Fibroblast of mammary gland (primary cell): ENCODE measurements around the gene TECTB.

ENCODE experiments used
- DNase-seq: peaks from one replicate; pipeline ENCODE4 v3.0.0-alpha.2; 2010; ENCODE audit warnings: low read depth
- H3K4me3 ChIP-seq: 2 replicates; pipeline ENCODE4 v1.5.1; 2011; ENCODE audit warnings: low read depth, mild to moderate bottlenecking, low read length, moderate library complexity; ENCODE audit not compliant: control insufficient read depth
- TF ChIP-seq, protein P1 (sequence below): conservative IDR thresholded peaks from 2 replicates; pipeline ENCODE4 v1.5.1; 2011; ENCODE audit warnings: low read depth, low read length, inconsistent platforms; ENCODE audit not compliant: control insufficient read depth, insufficient read depth

The TECTB gene

GRCh38 chr10:112345743-112346142 is 62.5 kb downstream of the TECTB start:
- TF ChIP-seq, protein P1, sequence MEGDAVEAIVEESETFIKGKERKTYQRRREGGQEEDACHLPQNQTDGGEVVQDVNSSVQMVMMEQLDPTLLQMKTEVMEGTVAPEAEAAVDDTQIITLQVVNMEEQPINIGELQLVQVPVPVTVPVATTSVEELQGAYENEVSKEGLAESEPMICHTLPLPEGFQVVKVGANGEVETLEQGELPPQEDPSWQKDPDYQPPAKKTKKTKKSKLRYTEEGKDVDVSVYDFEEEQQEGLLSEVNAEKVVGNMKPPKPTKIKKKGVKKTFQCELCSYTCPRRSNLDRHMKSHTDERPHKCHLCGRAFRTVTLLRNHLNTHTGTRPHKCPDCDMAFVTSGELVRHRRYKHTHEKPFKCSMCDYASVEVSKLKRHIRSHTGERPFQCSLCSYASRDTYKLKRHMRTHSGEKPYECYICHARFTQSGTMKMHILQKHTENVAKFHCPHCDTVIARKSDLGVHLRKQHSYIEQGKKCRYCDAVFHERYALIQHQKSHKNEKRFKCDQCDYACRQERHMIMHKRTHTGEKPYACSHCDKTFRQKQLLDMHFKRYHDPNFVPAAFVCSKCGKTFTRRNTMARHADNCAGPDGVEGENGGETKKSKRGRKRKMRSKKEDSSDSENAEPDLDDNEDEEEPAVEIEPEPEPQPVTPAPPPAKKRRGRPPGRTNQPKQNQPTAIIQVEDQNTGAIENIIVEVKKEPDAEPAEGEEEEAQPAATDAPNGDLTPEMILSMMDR, result no peak
- no peak for DNase-seq
- no peak overlapping the region for H3K4me3 ChIP-seq

DNA sequence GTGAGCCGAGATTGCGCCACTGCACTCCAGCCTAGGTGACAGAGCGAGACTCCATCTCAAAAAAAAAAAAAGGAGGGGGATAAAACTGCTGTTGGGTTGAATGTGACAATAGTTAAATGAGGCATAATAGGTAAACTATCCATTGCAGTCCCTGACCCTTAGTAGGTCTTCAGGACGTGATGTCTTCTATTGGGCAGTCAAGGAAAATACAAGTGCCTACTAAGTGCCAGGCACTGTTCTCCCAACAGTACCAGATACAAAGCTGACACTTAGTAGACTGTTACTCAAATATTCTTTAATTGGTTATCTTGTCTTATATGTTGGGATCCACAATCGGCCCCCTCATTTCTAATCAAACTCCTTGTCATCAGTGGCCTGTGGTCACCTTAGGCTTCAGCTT is 63.6 kb downstream of the TECTB start:
- TF ChIP-seq, protein P1, result no peak
- DNase-seq, result no peak
- no peak overlapping the region for H3K4me3 ChIP-seq

GRCh38 chr10:112347709-112348671 is 64.8 kb downstream of the TECTB start:
- no peak for DNase-seq
- TF ChIP-seq, protein P1, result no peak
- H3K4me3 ChIP-seq, result no peak overlapping the region

GRCh38 chr10:112348759-112349158 is 65.6 kb downstream of the TECTB start:
- TF ChIP-seq, protein P1, result no peak
- no peak for DNase-seq
- no peak overlapping the region for H3K4me3 ChIP-seq

DNA sequence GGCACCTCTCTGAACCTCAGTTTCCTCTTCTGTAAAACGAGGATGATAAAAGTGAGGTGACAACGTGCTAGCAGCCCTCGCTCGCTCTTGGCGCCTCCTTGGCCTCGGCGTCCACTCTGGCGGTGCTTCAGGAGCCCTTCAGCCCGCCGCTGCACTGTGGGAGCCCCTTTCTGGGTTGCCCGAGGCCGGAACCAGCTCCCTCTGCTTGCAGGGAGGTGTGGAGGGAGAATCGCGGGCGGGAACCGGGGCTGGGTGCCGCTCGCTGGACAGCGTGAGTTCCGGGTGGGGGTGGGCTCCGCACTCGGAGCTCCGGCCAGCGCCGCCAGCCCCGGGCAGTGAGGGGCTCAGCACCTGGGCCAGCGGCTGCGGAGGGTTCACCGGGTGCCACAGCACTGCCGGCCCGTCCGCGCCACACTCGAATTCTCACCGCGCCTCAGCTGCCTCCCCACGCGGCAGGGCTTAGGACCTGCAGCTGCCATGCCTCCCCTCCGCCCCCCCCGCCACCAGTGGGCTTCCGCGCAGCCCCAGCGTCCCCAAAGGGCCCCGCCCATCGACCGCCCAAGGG is 66.4 kb downstream of the TECTB start:
- TF ChIP-seq, protein P1, result no peak
- H3K4me3 ChIP-seq, result no peak overlapping the region
- no peak for DNase-seq

DNA sequence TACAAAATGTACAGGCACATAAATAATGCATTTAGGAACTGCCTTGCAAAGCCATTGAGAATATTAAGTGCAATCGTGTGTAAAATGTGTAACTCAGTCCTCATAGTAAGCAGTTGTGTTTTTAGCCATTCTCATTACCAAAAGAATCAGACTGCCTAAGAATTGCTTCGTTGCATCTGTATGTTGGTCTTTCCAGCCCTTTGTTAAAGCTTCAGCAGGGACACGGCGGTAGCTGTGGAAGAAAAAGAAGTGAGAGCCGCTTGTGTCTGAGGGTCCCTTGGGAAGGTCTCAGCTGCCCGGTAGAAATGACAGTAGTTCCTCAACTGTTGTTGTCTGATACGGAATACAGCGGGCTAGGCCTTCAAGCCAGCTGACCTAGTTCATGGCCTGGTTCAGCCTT is 67.9 kb downstream of the TECTB start:
- TF ChIP-seq, protein P1, result no peak
- DNase-seq, result no peak
- no peak overlapping the region for H3K4me3 ChIP-seq

DNA sequence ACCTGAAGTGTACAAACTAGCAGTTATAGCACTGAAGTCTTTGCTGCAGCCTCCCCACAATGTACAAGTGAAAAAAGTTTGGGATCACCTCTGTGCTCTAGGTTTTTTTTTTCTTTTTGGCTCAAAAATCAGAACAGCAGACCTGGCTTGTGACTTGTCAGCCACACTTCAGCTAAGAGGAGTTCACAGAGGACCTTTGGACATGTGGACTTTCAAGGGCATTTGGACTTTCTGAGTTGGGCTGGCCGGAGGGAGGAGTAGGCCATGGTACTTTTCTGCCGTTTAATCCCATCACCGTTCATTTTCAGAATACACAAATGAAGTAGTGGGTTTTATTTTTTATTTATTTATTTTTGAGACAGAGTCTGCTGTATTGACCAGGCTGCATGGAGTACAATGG is 68.8 kb downstream of the TECTB start:
- TF ChIP-seq, protein P1, result no peak

More for the DNA sequence above, 68.8 kb downstream of the TECTB start:
- DNase-seq, result no peak
- no peak overlapping the region for H3K4me3 ChIP-seq
